K562 (cell line): Measurements from ENCODE around the gene TM7SF3. TPM values are rescaled to one million over a fixed set of nuclear protein-coding genes. Genes with fewer than 3 reads are reported as not detected.

Experiments used
- MGA ChIP-seq: fragments of 450-650 bp; IDR thresholded peaks from 2 replicates; pipeline ENCODE4 v1.6.1; 2016; ENCODE audit warnings: mild to moderate bottlenecking, moderate library complexity
- MYC ChIP-seq, 2 experiments: fragments of 250-450 bp in 1 of 2; sonication (Bioruptor Pico) in 1 of 2; IDR thresholded peaks; 2 replicates each; pipeline versions ENCODE4 v1.5.1 to v1.6.1; 2012 to 2021; ENCODE audit warnings: low read depth in 2 of 2, borderline replicate concordance in 1 of 2, improper control_type of control experiment in 1 of 2, low read length in 1 of 2, mild to moderate bottlenecking in 1 of 2, moderate library complexity in 1 of 2
- NKRF ChIP-seq: fragments of 450-650 bp; IDR thresholded peaks from 2 replicates; pipeline ENCODE4 v1.6.1; 2016; ENCODE audit warnings: borderline replicate concordance
- NR2C2 ChIP-seq, 2 experiments: fragments of 200-800 bp in 1 of 2; sonication (Bioruptor generic) in 1 of 2; sonication (generic) in 1 of 2; formaldehyde crosslinking in 1 of 2; IDR thresholded peaks; 2 replicates each; pipeline versions ENCODE4 v1.6.1 to v1.8.0; 2016 to 2022; ENCODE audit warnings: mild to moderate bottlenecking in 1 of 2, missing compliant biosample characterization in 1 of 2, missing genetic modification characterization in 1 of 2, missing genetic modification reagents in 1 of 2
- PHF8 ChIP-seq: fragments of 200-600 bp; sonication (generic); IDR thresholded peaks from 2 replicates; pipeline ENCODE4 v1.6.1; 2012; ENCODE audit warnings: mixed run types, mild to moderate bottlenecking, inconsistent platforms, low read length, moderate library complexity, borderline replicate concordance
- ZBTB11 ChIP-seq, 3 experiments: fragments of 200-800 bp in 1 of 3; fragments of 250-450 bp in 1 of 3; fragments of 450-650 bp in 1 of 3; sonication (Bioruptor Pico) in 1 of 3; sonication (Bioruptor generic) in 1 of 3; formaldehyde crosslinking in 1 of 3; IDR thresholded peaks; 2 replicates each; pipeline versions ENCODE4 v1.6.1 to v1.8.0; 2016 to 2022; ENCODE audit warnings: mild to moderate bottlenecking in 2 of 3, missing genetic modification characterization in 2 of 3, missing compliant biosample characterization in 1 of 3, moderate library complexity in 1 of 3
- polyA plus RNA-seq, 8 experiments: library from polyadenylated mRNA; depleted of rRNA in 4 of 8; stranded (reverse) in 5 of 8; unstranded in 3 of 8; fragments of >200 nt; fragmentation: Nextera tagmentation in 2 of 8; fragmentation: Illumina TruSeq in 1 of 8; extraction: Ambion mirVana in 2 of 8; extraction: Trizol in 1 of 8; gene quantifications; 2 replicates each; pipeline versions ENCODE4 v1.2.1 to v1.2.3, GENCODE V29; 2011 to 2014; ENCODE audit warnings: inconsistent platforms in 1 of 8, missing spikeins in 1 of 8
- total RNA-seq, 7 experiments: library from RNA; depleted of rRNA in 6 of 7; stranded (reverse); fragments of >200 nt in 6 of 7; fragmentation: Illumina TruSeq in 2 of 7; extraction: Trizol in 2 of 7; gene quantifications; 2 replicates each; pipeline versions ENCODE4 v1.2.1 to v1.2.3, GENCODE V29; 2011 to 2021; ENCODE audit warnings: low replicate concordance in 1 of 7

TM7SF3 gene
- total and polyA plus RNA-seq, 9 of the 15 experiments (the other 6 are each of a cell fraction or from before 2014, with no cell fraction given), result 9.3 to 90.4 (median 24.8) TPM

GRCh38 chr12:26937443-26937862 is 76.7 kb downstream of the TM7SF3 start (continued):
- no peak for TF ChIP-seq PHF8
- TF ChIP-seq MYC (IDR thresholded peaks at IDR 0.05; ENCODE audit: low read depth, low read length), result peak; percentile 41; the same call in 1 of the 2 replicates
- no peak for TF ChIP-seq MYC (CRISPR knock-in tag; IDR thresholded peaks at IDR 0.05; ENCODE audit: borderline replicate concordance, low read depth)
- 0 out of 2 replicates have a peak, but pooled peaks have one; percentile 44 for TF ChIP-seq MGA
- TF ChIP-seq NKRF, result peak; percentile 63
- 0 out of 6 replicates have a peak, but pooled peaks of 1 of the 3 experiments have one; percentile 17 for TF ChIP-seq ZBTB11 (CRISPR knock-in tag; IDR thresholded peaks at IDR 0.05)
- TF ChIP-seq NR2C2 (CRISPR knock-in tag; IDR thresholded peaks at IDR 0.05), result no peak
- TF ChIP-seq NR2C2 (tag; IDR thresholded peaks at IDR 0.05), result peak; percentile 43; the same call in 1 of the 2 replicates
